Measurements from ENCODE around the gene ASS1.

- TF ChIP-seq CTCF (IDR thresholded peaks at IDR 0.05; ENCODE audit: insufficient read depth, low read depth, low read length) (no peak), EZH2 (IDR thresholded peaks at IDR 0.05; ENCODE audit: insufficient read depth, low read length) (no peak)
Measured at GRCh38 chr9:130526854-130527650, 82.3 kb downstream of the ASS1 start.

Data from astrocyte (in vitro differentiated cells and primary cell).